SK-N-SH treated with all-trans-retinoic acid at 6 μM for 48 hours (cell line): ENCODE measurements around the gene DSE.

Experiments used
- ATAC-seq: fragments of 200-7000 bp; cut with Tn5 transposase; 3 replicates; pipeline ENCODE4 v1.9.1; 2020; ENCODE audit warnings: mild to moderate bottlenecking, moderate library complexity
- BACH2 ChIP-seq: fragments of 250-450 bp; sonication (Bioruptor Pico); IDR thresholded peaks from 2 replicates; pipeline ENCODE4 v1.9.0; 2021; ENCODE audit warnings: mild to moderate bottlenecking, borderline replicate concordance
- CSDC2 ChIP-seq: fragments of 250-450 bp; sonication (Bioruptor Pico); IDR thresholded peaks from 2 replicates; pipeline ENCODE4 v1.5.0; 2020; ENCODE audit warnings: mild to moderate bottlenecking, moderate library complexity
- ESRRG ChIP-seq: fragments of 250-450 bp; sonication (Bioruptor Pico); IDR thresholded peaks from 2 replicates; pipeline ENCODE4 v1.6.1; 2021; ENCODE audit warnings: mild to moderate bottlenecking
- GLIS3 ChIP-seq: fragments of 250-450 bp; sonication (Bioruptor Pico); IDR thresholded peaks from 2 replicates; pipeline ENCODE4 v1.5.0; 2020; ENCODE audit warnings: mild to moderate bottlenecking, moderate library complexity
- OSR1 ChIP-seq: fragments of 250-450 bp; sonication (Bioruptor Pico); IDR thresholded peaks from 2 replicates; pipeline ENCODE4 v1.8.0; 2022; ENCODE audit warnings: moderate library complexity, mild to moderate bottlenecking, inconsistent platforms
- POU6F1 ChIP-seq: fragments of 250-450 bp; sonication (Bioruptor Pico); IDR thresholded peaks from 2 replicates; pipeline ENCODE4 v1.8.0; 2021; ENCODE audit warnings: low read depth, mild to moderate bottlenecking, moderate library complexity, borderline replicate concordance
- PPARA ChIP-seq: fragments of 250-450 bp; sonication (Bioruptor Pico); IDR thresholded peaks from 2 replicates; pipeline ENCODE4 v1.5.0; 2020; ENCODE audit warnings: mild to moderate bottlenecking, borderline replicate concordance
- RARB ChIP-seq: fragments of 250-450 bp; sonication (Bioruptor Pico); IDR thresholded peaks from 2 replicates; pipeline ENCODE4 v1.8.0; 2021; ENCODE audit warnings: mild to moderate bottlenecking, moderate library complexity
- SNAI2 ChIP-seq: fragments of 250-450 bp; sonication (Bioruptor Pico); IDR thresholded peaks from 2 replicates; pipeline ENCODE4 v1.5.0; 2020; ENCODE audit warnings: mild to moderate bottlenecking, moderate library complexity
- TCF4 ChIP-seq: fragments of 250-450 bp; sonication (Bioruptor Pico); IDR thresholded peaks from 2 replicates; pipeline ENCODE4 v1.8.0; 2021; ENCODE audit warnings: mild to moderate bottlenecking, moderate library complexity, borderline replicate concordance
- TOX ChIP-seq: fragments of 250-450 bp; sonication (Bioruptor Pico); IDR thresholded peaks from 2 replicates; pipeline ENCODE4 v1.8.0; 2021; ENCODE audit warnings: mild to moderate bottlenecking, moderate library complexity, borderline replicate concordance
- TSHZ2 ChIP-seq: fragments of 250-450 bp; sonication (Bioruptor Pico); IDR thresholded peaks from 2 replicates; pipeline ENCODE4 v1.5.0; 2020; ENCODE audit warnings: mild to moderate bottlenecking, moderate library complexity
- ZC3H10 ChIP-seq: fragments of 250-450 bp; sonication (Bioruptor Pico); IDR thresholded peaks from 2 replicates; pipeline ENCODE4 v1.5.1; 2021; ENCODE audit warnings: mild to moderate bottlenecking, moderate library complexity
- ZFP3 ChIP-seq: fragments of 250-450 bp; sonication (Bioruptor Pico); IDR thresholded peaks from 2 replicates; pipeline ENCODE4 v1.5.0; 2020; ENCODE audit warnings: mild to moderate bottlenecking, moderate library complexity
- ZFP30 ChIP-seq: fragments of 450-650 bp; formaldehyde crosslinking; IDR thresholded peaks from 2 replicates; pipeline ENCODE4 v1.5.0; 2022; ENCODE audit warnings: mild to moderate bottlenecking, moderate library complexity
- ZNF565 ChIP-seq: fragments of 450-650 bp; formaldehyde crosslinking; conservative IDR thresholded peaks from 2 replicates; pipeline ENCODE4 v1.5.0; 2020; ENCODE audit warnings: low read depth, mild to moderate bottlenecking, moderate library complexity
- ZNF70 ChIP-seq: fragments of 450-650 bp; formaldehyde crosslinking; IDR thresholded peaks from 2 replicates; pipeline ENCODE4 v1.5.0; 2020; ENCODE audit warnings: mild to moderate bottlenecking, moderate library complexity
- ZNF8 ChIP-seq: fragments of 450-650 bp; formaldehyde crosslinking; IDR thresholded peaks from 2 replicates; pipeline ENCODE4 v1.5.0; 2020; ENCODE audit warnings: mild to moderate bottlenecking, moderate library complexity
- TF ChIP-seq, protein P1 (sequence below): fragments of 250-450 bp; sonication (Bioruptor Pico); IDR thresholded peaks from 2 replicates; pipeline ENCODE4 v1.5.1; 2020; ENCODE audit warnings: low read depth, mild to moderate bottlenecking, moderate library complexity
- TF ChIP-seq, protein P2 (sequence below): fragments of 250-450 bp; sonication (Bioruptor Pico); IDR thresholded peaks from 2 replicates; pipeline ENCODE4 v1.8.0; 2020; ENCODE audit warnings: mild to moderate bottlenecking, moderate library complexity, borderline replicate concordance
- TF ChIP-seq, protein P3 (sequence below): fragments of 250-450 bp; sonication (Bioruptor Pico); IDR thresholded peaks from 2 replicates; pipeline ENCODE4 v1.5.1; 2021; ENCODE audit warnings: mild to moderate bottlenecking, moderate library complexity

Gene DSE

DNA sequence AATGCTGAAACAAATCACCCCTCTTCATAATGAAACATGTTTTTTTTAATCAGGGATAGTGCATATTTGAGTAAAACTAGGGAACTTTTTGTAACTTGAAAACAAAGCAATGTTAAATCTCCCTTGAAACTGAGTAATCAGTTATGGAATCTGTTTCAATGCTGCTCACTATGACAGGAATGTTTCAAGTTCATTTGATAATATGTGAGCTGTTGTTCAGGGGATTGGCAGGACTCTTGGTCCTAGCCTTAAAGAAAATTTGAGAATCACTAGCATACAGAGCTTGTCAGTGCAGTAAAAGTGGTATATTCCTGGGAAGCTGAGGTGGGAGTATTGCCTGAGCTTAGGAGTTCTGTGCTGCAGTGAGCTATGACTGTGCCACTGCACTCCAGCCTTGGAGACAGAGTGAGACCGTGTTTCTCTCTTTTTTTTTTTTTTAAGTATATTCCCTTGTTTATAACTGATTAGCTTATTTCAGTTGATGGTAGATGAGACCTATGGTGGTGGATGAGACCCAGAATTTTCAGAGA lies 68.8 kb downstream of the DSE start:
- peak; percentile 77 for ATAC-seq
- TF ChIP-seq ZNF8 = no peak
- no peak for TF ChIP-seq ESRRG (CRISPR knock-in tag)
- TF ChIP-seq, protein P1, sequence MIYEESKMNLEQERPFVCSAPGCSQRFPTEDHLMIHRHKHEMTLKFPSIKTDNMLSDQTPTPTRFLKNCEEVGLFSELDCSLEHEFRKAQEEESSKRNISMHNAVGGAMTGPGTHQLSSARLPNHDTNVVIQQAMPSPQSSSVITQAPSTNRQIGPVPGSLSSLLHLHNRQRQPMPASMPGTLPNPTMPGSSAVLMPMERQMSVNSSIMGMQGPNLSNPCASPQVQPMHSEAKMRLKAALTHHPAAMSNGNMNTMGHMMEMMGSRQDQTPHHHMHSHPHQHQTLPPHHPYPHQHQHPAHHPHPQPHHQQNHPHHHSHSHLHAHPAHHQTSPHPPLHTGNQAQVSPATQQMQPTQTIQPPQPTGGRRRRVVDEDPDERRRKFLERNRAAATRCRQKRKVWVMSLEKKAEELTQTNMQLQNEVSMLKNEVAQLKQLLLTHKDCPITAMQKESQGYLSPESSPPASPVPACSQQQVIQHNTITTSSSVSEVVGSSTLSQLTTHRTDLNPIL = no peak
- TF ChIP-seq, protein P2, sequence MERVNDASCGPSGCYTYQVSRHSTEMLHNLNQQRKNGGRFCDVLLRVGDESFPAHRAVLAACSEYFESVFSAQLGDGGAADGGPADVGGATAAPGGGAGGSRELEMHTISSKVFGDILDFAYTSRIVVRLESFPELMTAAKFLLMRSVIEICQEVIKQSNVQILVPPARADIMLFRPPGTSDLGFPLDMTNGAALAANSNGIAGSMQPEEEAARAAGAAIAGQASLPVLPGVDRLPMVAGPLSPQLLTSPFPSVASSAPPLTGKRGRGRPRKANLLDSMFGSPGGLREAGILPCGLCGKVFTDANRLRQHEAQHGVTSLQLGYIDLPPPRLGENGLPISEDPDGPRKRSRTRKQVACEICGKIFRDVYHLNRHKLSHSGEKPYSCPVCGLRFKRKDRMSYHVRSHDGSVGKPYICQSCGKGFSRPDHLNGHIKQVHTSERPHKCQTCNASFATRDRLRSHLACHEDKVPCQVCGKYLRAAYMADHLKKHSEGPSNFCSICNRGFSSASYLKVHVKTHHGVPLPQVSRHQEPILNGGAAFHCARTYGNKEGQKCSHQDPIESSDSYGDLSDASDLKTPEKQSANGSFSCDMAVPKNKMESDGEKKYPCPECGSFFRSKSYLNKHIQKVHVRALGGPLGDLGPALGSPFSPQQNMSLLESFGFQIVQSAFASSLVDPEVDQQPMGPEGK (CRISPR knock-in tag) = no peak

GRCh38 chr6:116443105-116443504 lies 72.4 kb downstream of the DSE start:
- TF ChIP-seq ZC3H10 (no peak), SNAI2 (no peak), ZFP30 (CRISPR knock-in tag) (no peak)
- no peak for ATAC-seq

- peak; percentile 72 for ATAC-seq
- TF ChIP-seq TCF4 (CRISPR knock-in tag) = no peak
- TF ChIP-seq, protein P2 (CRISPR knock-in tag) = no peak
- no peak for TF ChIP-seq OSR1 (CRISPR knock-in tag)
- TF ChIP-seq TSHZ2 (CRISPR knock-in tag) = no peak
- TF ChIP-seq ZNF70 (CRISPR knock-in tag) = no peak
- TF ChIP-seq RARB = no peak
- TF ChIP-seq ZNF565 (CRISPR knock-in tag) = no peak
- TF ChIP-seq, protein P3, sequence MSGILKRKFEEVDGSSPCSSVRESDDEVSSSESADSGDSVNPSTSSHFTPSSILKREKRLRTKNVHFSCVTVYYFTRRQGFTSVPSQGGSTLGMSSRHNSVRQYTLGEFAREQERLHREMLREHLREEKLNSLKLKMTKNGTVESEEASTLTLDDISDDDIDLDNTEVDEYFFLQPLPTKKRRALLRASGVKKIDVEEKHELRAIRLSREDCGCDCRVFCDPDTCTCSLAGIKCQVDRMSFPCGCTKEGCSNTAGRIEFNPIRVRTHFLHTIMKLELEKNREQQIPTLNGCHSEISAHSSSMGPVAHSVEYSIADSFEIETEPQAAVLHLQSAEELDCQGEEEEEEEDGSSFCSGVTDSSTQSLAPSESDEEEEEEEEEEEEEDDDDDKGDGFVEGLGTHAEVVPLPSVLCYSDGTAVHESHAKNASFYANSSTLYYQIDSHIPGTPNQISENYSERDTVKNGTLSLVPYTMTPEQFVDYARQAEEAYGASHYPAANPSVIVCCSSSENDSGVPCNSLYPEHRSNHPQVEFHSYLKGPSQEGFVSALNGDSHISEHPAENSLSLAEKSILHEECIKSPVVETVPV = no peak
- TF ChIP-seq ZNF8 = no peak
- TF ChIP-seq BACH2 (CRISPR knock-in tag) = no peak
- TF ChIP-seq ESRRG (CRISPR knock-in tag) = no peak
- no peak for TF ChIP-seq TOX
- TF ChIP-seq CSDC2 (CRISPR knock-in tag) = no peak
- TF ChIP-seq, protein P1 = no peak
- TF ChIP-seq ZC3H10 = no peak
- no peak for TF ChIP-seq SNAI2
- no peak for TF ChIP-seq PPARA
- no peak for TF ChIP-seq ZFP3 (CRISPR knock-in tag)
These were observed 73.3 kb downstream of the DSE start for GRCh38 chr6:116444092-116444491.

- no peak for ATAC-seq
- TF ChIP-seq GLIS3 (CRISPR knock-in tag) = no peak
- TF ChIP-seq ZFP30 (CRISPR knock-in tag) = no peak
- no peak for TF ChIP-seq TCF4 (CRISPR knock-in tag)
- TF ChIP-seq POU6F1 = no peak
- TF ChIP-seq TOX = no peak
- TF ChIP-seq, protein P1 = no peak
- no peak for TF ChIP-seq ZNF8
- no peak for TF ChIP-seq BACH2 (CRISPR knock-in tag)
- no peak for TF ChIP-seq SNAI2
- TF ChIP-seq PPARA = no peak
These were observed 73.8 kb downstream of the DSE start for GRCh38 chr6:116444575-116444974.
